Measurements from ENCODE around the gene CLPTM1L.
A peak's percentile ranks its signal among the peaks of the same experiment; 100 is the strongest.

The CLPTM1L gene

DNA sequence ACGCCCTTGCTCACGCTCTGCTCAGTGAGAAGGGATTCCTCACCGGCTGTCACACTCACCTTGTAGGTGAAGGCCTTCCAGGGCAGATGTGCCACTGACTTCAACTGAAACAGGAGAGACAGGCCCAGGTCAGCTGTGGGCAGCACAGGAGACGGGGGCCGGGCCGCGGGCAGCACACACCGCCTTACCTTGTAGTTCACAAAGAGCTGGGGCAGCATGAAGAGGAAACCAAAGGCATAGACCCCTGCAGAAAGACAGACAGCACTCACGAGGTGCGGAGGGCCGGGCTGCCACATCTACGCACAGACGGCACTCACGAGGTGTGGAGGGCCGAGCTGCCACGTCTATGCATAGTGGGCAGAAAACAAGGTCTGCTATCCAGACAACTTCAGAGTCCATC is 23.3 kb downstream of the CLPTM1L start:
- H3K9ac ChIP-seq (ENCODE audit: low read depth in 1 of 2, low read length in 2 of 2): no peak overlapping the region
- no peaks in the 10 kb centered on the region for H3K27me3 ChIP-seq (ENCODE audit: control insufficient read depth in 2 of 2, insufficient read depth in 2 of 2, low read length in 2 of 2)
- no peak overlapping the region for H3K4me3 ChIP-seq (ENCODE audit: low read length in 2 of 2)
- no peaks in the 10 kb centered on the region for H3K9me3 ChIP-seq (ENCODE audit: control insufficient read depth in 2 of 2, low read length in 2 of 2)
- no peak overlapping the region for H3K27ac ChIP-seq (ENCODE audit: low read depth in 2 of 2, low read length in 2 of 2)
- peaks cover 5 to 10% of the 10 kb centered on the region in 2 donors for H3K4me1 ChIP-seq (ENCODE audit: control insufficient read depth in 2 of 2, insufficient read depth in 2 of 2, low read length in 2 of 2)
- H3K36me3 ChIP-seq (ENCODE audit: control insufficient read depth in 2 of 2, insufficient read depth in 2 of 2, low read length in 2 of 2): peaks cover 60 to 74% of the 10 kb centered on the region in 2 donors

DNA sequence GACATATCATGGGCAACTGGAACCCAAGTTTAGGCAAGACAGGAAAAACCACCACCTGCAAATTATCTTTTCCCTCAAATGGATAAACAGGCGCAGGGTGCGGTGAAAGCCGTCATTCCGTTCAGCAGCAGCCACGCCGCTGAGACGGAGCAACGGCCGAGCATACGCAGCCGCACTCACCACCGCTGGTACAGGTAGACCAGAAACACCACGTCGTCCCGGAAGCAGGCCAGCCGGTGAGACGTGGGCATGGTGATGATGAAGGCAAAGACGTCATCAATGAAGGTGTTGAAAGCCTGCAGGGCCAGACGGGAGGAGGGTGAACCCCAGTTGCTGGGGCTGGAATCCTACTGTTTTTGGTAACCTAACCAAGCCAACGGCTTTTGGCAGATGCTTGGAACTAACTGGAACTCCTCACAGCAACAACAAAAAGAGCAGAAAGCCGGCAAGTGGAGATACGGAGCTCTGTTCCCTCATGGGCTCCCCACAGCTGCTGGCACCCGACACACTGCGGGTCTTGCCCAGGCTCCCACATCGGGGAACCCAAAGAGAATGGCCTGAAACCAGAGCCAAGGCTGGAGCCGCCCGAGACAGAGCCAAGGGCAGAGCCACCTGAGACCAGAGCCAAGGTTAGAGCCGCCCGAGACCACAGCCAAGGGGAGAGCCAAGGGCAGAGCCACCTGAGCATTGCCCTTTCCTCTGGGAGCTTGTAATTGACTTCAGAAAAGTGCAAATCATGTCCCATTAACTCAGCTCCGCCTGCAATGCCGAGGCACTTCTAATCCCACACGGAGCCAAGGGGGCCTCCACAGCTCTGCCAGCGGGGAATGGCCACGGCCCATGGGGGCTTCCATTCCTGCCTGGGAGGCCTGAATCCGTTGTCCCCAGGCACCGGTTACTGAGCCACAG is 24.2 kb downstream of the CLPTM1L start:
- H3K27ac ChIP-seq (ENCODE audit: low read depth in 2 of 2, low read length in 2 of 2): no peak overlapping the region
- H3K27me3 ChIP-seq (ENCODE audit: control insufficient read depth in 2 of 2, insufficient read depth in 2 of 2, low read length in 2 of 2): no peaks in the 10 kb centered on the region
- H3K4me1 ChIP-seq (ENCODE audit: control insufficient read depth in 2 of 2, insufficient read depth in 2 of 2, low read length in 2 of 2): peaks cover 13 to 19% of the 10 kb centered on the region in 2 donors
- H3K9ac ChIP-seq (ENCODE audit: low read depth in 1 of 2, low read length in 2 of 2): no peak overlapping the region
- H3K36me3 ChIP-seq (ENCODE audit: control insufficient read depth in 2 of 2, insufficient read depth in 2 of 2, low read length in 2 of 2): peaks cover 55 to 69% of the 10 kb centered on the region in 2 donors
- H3K9me3 ChIP-seq (ENCODE audit: control insufficient read depth in 2 of 2, low read length in 2 of 2): no peaks in the 10 kb centered on the region
- H3K4me3 ChIP-seq (ENCODE audit: low read length in 2 of 2): no peak overlapping the region

DNA sequence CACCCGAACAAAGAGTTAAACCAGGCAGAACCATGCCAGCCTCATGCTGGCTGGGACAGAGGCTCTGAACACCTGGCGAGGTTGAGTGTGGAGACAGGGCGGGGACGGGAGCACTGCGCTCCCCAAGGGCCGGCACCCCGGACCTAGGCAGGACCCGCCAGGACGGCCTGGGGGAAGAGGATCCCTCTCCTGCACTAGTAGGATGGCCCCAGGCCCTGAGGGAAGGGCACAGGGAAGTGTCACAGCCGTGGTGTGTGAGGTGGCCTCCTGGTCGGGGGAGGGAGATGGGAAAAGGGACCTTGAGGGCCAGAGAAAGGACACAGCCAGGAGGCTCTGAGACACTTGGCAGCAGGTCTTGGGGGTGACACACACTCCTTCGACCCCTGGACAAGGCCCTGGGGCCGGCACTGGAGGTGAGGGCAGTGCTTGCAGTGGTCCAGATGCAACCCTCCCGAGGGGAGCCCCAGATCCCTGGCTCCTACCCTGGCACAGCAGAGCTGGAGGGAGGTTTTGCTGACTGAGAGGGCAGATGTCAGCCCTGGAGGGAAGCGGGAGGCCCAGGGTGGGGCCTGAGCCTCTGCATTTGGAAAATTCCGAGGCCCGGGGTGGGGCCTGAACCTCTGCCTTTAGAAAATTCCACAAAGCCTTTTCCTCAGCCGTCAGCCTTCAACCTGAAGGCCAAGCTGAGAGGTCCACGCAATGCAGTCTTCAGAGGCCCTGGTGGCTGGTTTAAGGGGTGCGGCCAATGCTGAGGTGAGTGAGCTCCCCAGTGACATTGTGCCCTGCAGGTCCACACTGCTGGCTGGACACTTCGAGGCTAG is 25.3 kb downstream of the CLPTM1L start:
- Histone ChIP-seq H3K36me3 (ENCODE audit: control insufficient read depth in 2 of 2, insufficient read depth in 2 of 2, low read length in 2 of 2) (peaks cover 45 to 59% of the 10 kb centered on the region in 2 donors), H3K27ac (ENCODE audit: low read depth in 2 of 2, low read length in 2 of 2) (no peak overlapping the region), H3K9me3 (ENCODE audit: control insufficient read depth in 2 of 2, low read length in 2 of 2) (no peaks in the 10 kb centered on the region), H3K4me1 (ENCODE audit: control insufficient read depth in 2 of 2, insufficient read depth in 2 of 2, low read length in 2 of 2) (peaks cover 23 to 29% of the 10 kb centered on the region in 2 donors), H3K27me3 (ENCODE audit: control insufficient read depth in 2 of 2, insufficient read depth in 2 of 2, low read length in 2 of 2) (no peaks in the 10 kb centered on the region), H3K9ac (ENCODE audit: low read depth in 1 of 2, low read length in 2 of 2) (no peak overlapping the region), H3K4me3 (ENCODE audit: low read length in 2 of 2) (no peak overlapping the region)

DNA sequence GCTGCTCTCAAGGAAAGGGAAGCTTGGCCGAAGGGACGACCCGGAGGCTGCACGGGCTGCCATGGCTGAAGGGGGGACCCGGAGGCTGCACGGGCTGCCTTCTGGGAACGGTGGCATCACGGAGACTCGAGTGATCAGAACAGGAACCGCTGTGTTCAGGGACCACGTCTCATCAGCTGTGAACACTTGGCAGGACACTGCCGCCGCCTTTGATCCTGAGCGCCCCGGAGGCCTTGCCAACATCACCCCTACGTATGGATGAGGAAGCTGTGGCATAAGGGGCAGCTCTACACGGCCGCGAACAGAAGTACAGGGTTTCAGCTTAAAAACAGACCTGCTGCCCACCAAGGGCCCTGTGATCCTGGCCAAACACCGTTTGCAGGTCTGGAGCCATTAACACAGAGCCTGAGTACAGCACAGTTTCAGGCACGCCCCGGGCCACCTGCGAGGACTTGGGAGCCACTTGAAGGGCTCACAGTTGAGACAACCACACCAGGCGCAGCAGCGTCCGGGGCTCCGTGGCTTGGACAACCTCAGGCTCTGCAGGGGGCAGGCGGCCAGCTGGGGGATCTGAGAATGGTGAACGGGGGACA is 26.1 kb downstream of the CLPTM1L start:
- peaks cover 30 to 35% of the 10 kb centered on the region in 2 donors for H3K4me1 ChIP-seq (ENCODE audit: control insufficient read depth in 2 of 2, insufficient read depth in 2 of 2, low read length in 2 of 2)
- no peak overlapping the region for H3K4me3 ChIP-seq (ENCODE audit: low read length in 2 of 2)
- H3K9ac ChIP-seq (ENCODE audit: low read depth in 1 of 2, low read length in 2 of 2): no peak overlapping the region
- H3K27ac ChIP-seq (ENCODE audit: low read depth in 2 of 2, low read length in 2 of 2): no peak overlapping the region
- no peaks in the 10 kb centered on the region for H3K9me3 ChIP-seq (ENCODE audit: control insufficient read depth in 2 of 2, low read length in 2 of 2)
- H3K27me3 ChIP-seq (ENCODE audit: control insufficient read depth in 2 of 2, insufficient read depth in 2 of 2, low read length in 2 of 2): no peaks in the 10 kb centered on the region
- H3K36me3 ChIP-seq (ENCODE audit: control insufficient read depth in 2 of 2, insufficient read depth in 2 of 2, low read length in 2 of 2): peaks cover 37 to 50% of the 10 kb centered on the region in 2 donors

DNA sequence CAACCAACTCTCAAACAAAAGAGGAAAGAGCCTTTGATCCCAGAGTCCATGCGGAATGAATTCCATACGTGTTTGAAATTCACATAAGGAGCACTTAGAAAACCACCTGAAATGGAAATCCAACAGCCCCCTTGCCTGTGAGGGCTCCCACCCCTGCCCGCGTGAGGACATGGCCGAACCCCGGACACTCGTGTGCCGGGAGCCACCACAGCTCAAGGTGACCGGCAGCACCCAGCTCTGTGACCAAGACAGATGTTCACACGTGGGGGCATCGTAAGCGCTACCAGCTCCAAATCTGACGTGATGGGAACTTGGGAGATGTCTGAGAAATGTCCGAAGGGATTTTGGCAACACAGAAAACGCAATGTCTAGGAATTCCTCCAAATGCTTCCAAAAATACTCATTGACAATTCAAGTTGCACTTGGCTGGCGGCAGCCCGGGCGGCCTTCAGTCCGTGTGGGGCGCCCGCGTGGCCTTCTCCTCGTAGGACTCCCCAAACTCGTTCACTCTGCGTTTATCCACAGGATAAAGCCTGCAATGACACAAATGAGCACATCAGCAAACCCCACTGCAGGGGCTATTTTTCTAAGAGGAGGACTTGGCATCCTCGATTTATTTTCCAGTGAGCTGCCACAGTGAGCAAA is 26.9 kb downstream of the CLPTM1L start:
- H3K4me3 ChIP-seq (ENCODE audit: low read length in 2 of 2): no peak overlapping the region
- H3K4me1 ChIP-seq (ENCODE audit: control insufficient read depth in 2 of 2, insufficient read depth in 2 of 2, low read length in 2 of 2): peaks cover 34 to 38% of the 10 kb centered on the region in 2 donors
- no peak overlapping the region for H3K9ac ChIP-seq (ENCODE audit: low read depth in 1 of 2, low read length in 2 of 2)
- no peaks in the 10 kb centered on the region for H3K9me3 ChIP-seq (ENCODE audit: control insufficient read depth in 2 of 2, low read length in 2 of 2)
- no peaks in the 10 kb centered on the region for H3K27me3 ChIP-seq (ENCODE audit: control insufficient read depth in 2 of 2, insufficient read depth in 2 of 2, low read length in 2 of 2)
- H3K36me3 ChIP-seq (ENCODE audit: control insufficient read depth in 2 of 2, insufficient read depth in 2 of 2, low read length in 2 of 2): peaks cover 33 to 47% of the 10 kb centered on the region in 2 donors
- no peak overlapping the region for H3K27ac ChIP-seq (ENCODE audit: low read depth in 2 of 2, low read length in 2 of 2)

DNA sequence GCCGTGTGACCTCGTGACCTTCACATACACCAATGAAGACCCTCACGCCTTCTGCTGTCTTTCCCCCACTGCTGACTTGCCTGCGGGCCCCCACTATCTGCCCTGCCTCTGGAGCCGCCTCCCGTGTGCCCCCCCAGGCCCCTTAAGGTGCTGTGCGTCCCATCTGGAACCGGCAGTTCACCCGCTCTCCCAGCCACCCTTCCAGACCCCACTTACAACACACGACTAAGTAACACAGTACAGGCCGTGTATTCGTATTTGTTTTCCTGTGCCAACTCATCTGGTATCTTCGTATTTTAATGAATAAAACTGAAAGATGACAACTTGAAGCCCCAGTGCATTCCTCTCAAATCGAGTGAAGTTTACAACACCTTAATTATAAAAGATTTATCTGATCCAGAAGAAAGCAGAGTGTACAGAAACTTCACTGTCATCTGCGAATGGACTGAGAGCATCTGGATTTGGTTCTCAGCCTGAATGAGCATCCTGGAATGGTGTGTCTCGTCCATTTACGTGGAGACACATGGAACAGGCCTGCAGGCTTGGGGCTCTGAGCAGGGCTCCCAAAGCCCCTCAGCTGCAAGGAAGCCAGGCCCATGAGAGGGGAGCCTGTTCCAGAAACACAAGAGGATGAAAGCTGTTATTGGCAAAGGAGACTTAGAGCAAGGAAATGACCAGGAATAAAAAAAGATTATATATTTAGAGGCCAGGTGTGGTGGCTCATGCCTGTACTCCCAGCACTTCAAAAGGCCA is 28.1 kb downstream of the CLPTM1L start:
- H3K4me1 ChIP-seq (ENCODE audit: control insufficient read depth in 2 of 2, insufficient read depth in 2 of 2, low read length in 2 of 2): peaks cover 34 to 38% of the 10 kb centered on the region in 2 donors
- H3K27me3 ChIP-seq (ENCODE audit: control insufficient read depth in 2 of 2, insufficient read depth in 2 of 2, low read length in 2 of 2): no peaks in the 10 kb centered on the region
- H3K4me3 ChIP-seq (ENCODE audit: low read length in 2 of 2): peak overlapping the region; percentile 45 to 72
- H3K27ac ChIP-seq (ENCODE audit: low read depth in 2 of 2, low read length in 2 of 2): peak overlapping the region; percentile 92 to 94
- peak overlapping the region; percentile 15 to 67 for H3K9ac ChIP-seq (ENCODE audit: low read depth in 1 of 2, low read length in 2 of 2)
- H3K36me3 ChIP-seq (ENCODE audit: control insufficient read depth in 2 of 2, insufficient read depth in 2 of 2, low read length in 2 of 2): peaks cover 33 to 37% of the 10 kb centered on the region in 2 donors
- H3K9me3 ChIP-seq (ENCODE audit: control insufficient read depth in 2 of 2, low read length in 2 of 2): no peaks in the 10 kb centered on the region

DNA sequence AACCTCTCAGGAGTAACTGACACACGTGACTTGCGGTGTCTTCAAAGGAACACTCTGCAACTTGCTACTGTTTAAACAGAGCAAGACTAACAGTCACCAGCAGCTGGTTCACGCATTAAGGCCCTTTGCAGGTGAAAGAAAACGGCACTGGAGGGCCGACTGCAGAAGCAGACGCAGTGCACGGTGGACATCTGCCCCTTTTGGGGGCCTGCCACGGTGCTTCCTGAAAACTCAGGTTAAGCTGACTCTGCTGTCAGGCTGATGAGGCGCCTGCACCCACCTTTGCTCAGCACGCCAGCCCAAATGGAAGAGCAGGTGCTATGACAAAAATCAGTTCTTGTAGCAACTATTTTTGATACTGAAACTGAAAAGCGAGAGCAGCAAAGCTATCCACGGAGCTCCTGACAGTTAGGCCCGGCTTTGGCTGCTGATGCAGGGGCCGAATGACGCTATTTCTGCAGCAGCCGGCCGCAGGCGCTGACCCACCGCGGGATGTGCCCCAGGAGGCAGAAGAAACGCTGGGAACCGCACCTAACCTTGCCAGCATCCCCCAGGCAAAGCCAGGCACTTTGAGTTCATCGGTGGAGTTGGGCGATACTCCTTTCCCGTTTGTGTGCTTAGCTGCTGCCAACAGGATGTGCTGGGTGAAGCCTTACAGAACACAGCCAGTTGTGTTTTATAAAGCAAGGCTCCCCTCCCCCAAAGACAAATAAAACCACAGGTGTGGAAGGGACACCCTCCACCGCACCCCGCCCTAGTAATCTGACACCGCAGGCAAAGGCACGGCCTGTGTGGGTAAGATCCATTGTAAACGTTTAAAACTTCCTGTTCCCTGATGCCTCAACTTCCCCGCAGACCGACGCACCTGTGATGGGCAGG is 29.0 kb downstream of the CLPTM1L start:
- peak overlapping the region; percentile 68 to 70 for H3K9ac ChIP-seq (ENCODE audit: low read depth in 1 of 2, low read length in 2 of 2)
- peaks cover 28 to 29% of the 10 kb centered on the region in 2 donors for H3K36me3 ChIP-seq (ENCODE audit: control insufficient read depth in 2 of 2, insufficient read depth in 2 of 2, low read length in 2 of 2)
- H3K4me1 ChIP-seq (ENCODE audit: control insufficient read depth in 2 of 2, insufficient read depth in 2 of 2, low read length in 2 of 2): peaks cover 34 to 38% of the 10 kb centered on the region in 2 donors
- H3K27me3 ChIP-seq (ENCODE audit: control insufficient read depth in 2 of 2, insufficient read depth in 2 of 2, low read length in 2 of 2): no peaks in the 10 kb centered on the region
- peak overlapping the region; percentile 61 to 72 for H3K4me3 ChIP-seq (ENCODE audit: low read length in 2 of 2)
- H3K9me3 ChIP-seq (ENCODE audit: control insufficient read depth in 2 of 2, low read length in 2 of 2): no peaks in the 10 kb centered on the region
- H3K27ac ChIP-seq (ENCODE audit: low read depth in 2 of 2, low read length in 2 of 2): peak overlapping the region; percentile 92 to 94

DNA sequence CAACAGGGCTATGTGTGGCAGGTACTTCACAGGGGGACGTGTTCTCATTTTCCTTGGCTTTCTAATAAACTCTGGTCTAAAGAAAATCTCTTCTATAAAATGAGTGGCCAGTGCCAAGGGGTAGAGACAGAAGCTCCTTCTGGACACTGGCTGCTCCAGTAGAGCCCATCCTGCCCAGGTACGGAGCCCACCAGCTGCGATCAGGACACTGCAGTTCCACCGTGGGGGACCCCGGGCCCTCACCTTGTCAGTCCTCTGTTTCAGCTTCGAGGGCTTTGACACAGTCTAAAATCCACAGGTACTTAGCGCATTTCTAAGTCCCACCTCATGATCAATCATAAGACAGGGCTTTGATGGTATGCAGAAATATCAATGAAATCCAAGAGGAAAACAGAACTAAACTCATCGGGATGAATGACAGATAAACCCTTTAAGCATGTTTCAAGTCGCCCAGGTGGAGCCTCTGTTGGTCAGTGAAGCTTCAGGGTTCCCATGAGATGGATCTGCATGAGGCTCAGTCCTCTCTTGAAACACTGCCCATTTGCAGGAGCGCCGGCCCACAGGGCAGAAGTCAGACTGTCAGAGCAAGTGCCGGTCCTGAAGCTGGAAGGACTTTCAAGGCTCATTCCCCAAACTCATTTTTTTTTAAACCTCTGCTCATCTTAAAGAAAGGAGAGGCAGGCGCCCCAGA is 29.7 kb downstream of the CLPTM1L start:
- H3K4me1 ChIP-seq (ENCODE audit: control insufficient read depth in 2 of 2, insufficient read depth in 2 of 2, low read length in 2 of 2): peaks cover 34 to 38% of the 10 kb centered on the region in 2 donors
- H3K9ac ChIP-seq (ENCODE audit: low read depth in 1 of 2, low read length in 2 of 2): peak overlapping the region; percentile 68 to 70
- no peaks in the 10 kb centered on the region for H3K27me3 ChIP-seq (ENCODE audit: control insufficient read depth in 2 of 2, insufficient read depth in 2 of 2, low read length in 2 of 2)
- peak overlapping the region; percentile 61 to 72 for H3K4me3 ChIP-seq (ENCODE audit: low read length in 2 of 2)
- H3K36me3 ChIP-seq (ENCODE audit: control insufficient read depth in 2 of 2, insufficient read depth in 2 of 2, low read length in 2 of 2): peaks cover 21% of the 10 kb centered on the region in 2 donors
- H3K27ac ChIP-seq (ENCODE audit: low read depth in 2 of 2, low read length in 2 of 2): peak overlapping the region; percentile 92 to 94
- no peaks in the 10 kb centered on the region for H3K9me3 ChIP-seq (ENCODE audit: control insufficient read depth in 2 of 2, low read length in 2 of 2)

Data from mucosa of rectum (tissue), 2 donors.